Neutrophil (primary cell): Measurements from ENCODE around the gene FGGY.
A peak's percentile ranks its signal among the peaks of the same experiment; 100 is the strongest.
"Not testable (repeated sequence)": the region's sequence is repeated elsewhere in the genome, so short reads cannot be mapped to it uniquely, and the experiment has no call there.

ENCODE experiments used
- H3K27ac ChIP-seq: fragments of 200-600 bp; sonication (generic); 2 replicates; pipeline ENCODE4 v1.5.1; 2016; ENCODE audit warnings: mild to moderate bottlenecking, moderate library complexity
- H3K27me3 ChIP-seq: fragments of 200-600 bp; sonication (generic); 2 replicates; pipeline ENCODE4 v1.6.0; 2016; ENCODE audit warnings: mild to moderate bottlenecking
- H3K36me3 ChIP-seq: fragments of 200-600 bp; sonication (generic); 2 replicates; pipeline ENCODE4 v1.5.1; 2017
- H3K4me1 ChIP-seq, 2 experiments: fragments of 200-600 bp in 1 of 2; sonication (generic) in 1 of 2; 1 replicate in 1 of 2; 2 replicates in 1 of 2; pipeline versions ENCODE4 v1.5.1 to v1.6.1; 2013 to 2016; ENCODE audit warnings: low read depth in 1 of 2, low read length in 1 of 2, mild to moderate bottlenecking in 1 of 2, moderate library complexity in 1 of 2; ENCODE audit not compliant: control insufficient read depth in 1 of 2, insufficient read depth in 1 of 2
- H3K4me3 ChIP-seq, 2 experiments: fragments of 200-600 bp in 1 of 2; sonication (generic) in 1 of 2; 1 replicate in 1 of 2; 2 replicates in 1 of 2; pipeline ENCODE4 v1.5.1; 2013 to 2016; ENCODE audit warnings: low read depth in 1 of 2, low read length in 1 of 2, mild to moderate bottlenecking in 1 of 2, moderate library complexity in 1 of 2
- H3K9me3 ChIP-seq: fragments of 200-600 bp; sonication (generic); 2 replicates; pipeline ENCODE4 v1.5.1; 2016
- CTCF ChIP-seq: fragments of 200-600 bp; sonication (generic); IDR thresholded peaks from 2 replicates; pipeline ENCODE4 v1.5.1; 2016; ENCODE audit warnings: antibody characterized with exemption

FGGY gene

GRCh38 chr1:59296358-59297256, at the start of gene FGGY:
Gene FGGY, plus strand, starts transcription at chr1:59297094. Its CDS starts 24,456 bp downstream, at chr1:59321550.
- H3K27ac ChIP-seq: peak within 1 kb of the TSS; percentile 97
- H3K4me1 ChIP-seq: peaks cover 59 to 61% of the 10 kb centered on the region in 2 experiments
- no peaks in the 10 kb centered on the region for H3K36me3 ChIP-seq
- peak; percentile 60 for TF ChIP-seq CTCF
- no peaks in the 10 kb centered on the region for H3K9me3 ChIP-seq
- H3K4me3 ChIP-seq: peak within 1 kb of the TSS; percentile 68 to 79
- H3K27me3 ChIP-seq: no peaks in the 10 kb centered on the region

- no peaks in the 10 kb centered on the region for H3K4me1 ChIP-seq
- no peaks in the 10 kb centered on the region for H3K36me3 ChIP-seq
- TF ChIP-seq CTCF: no peak
- H3K4me3 ChIP-seq: no peak overlapping the region
- H3K9me3 ChIP-seq: no peaks in the 10 kb centered on the region
- H3K27ac ChIP-seq: no peak overlapping the region
- no peaks in the 10 kb centered on the region for H3K27me3 ChIP-seq
Observed at GRCh38 chr1:59248758-59249157, 48.1 kb upstream of the FGGY start.

GRCh38 chr1:59249396-59250137, 47.3 kb upstream of the FGGY start:
- H3K4me1 ChIP-seq: no peaks in the 10 kb centered on the region
- H3K36me3 ChIP-seq: no peaks in the 10 kb centered on the region
- H3K27ac ChIP-seq: no peak overlapping the region
- H3K4me3 ChIP-seq: no peak overlapping the region
- H3K27me3 ChIP-seq: no peaks in the 10 kb centered on the region
- H3K9me3 ChIP-seq: no peaks in the 10 kb centered on the region
- no peak for TF ChIP-seq CTCF

- H3K4me3 ChIP-seq, H3K36me3 ChIP-seq, H3K4me1 ChIP-seq, H3K27ac ChIP-seq, H3K9me3 ChIP-seq, H3K27me3 ChIP-seq: not testable (repeated sequence)
Observed at GRCh38 chr1:59251061-59251460, 45.8 kb upstream of the FGGY start.

GRCh38 chr1:59256429-59256828, 40.5 kb upstream of the FGGY start:
- H3K4me3 ChIP-seq, H3K36me3 ChIP-seq: not testable (repeated sequence)

GRCh38 chr1:59258412-59259032, 38.4 kb upstream of the FGGY start:
- Histone ChIP-seq H3K36me3 (no peaks in the 10 kb centered on the region), H3K27me3 (no peaks in the 10 kb centered on the region), H3K9me3 (no peaks in the 10 kb centered on the region), H3K4me3 (no peak overlapping the region), H3K27ac (no peak overlapping the region), H3K4me1 (no peaks in the 10 kb centered on the region)
- TF ChIP-seq CTCF: no peak

More at GRCh38 chr1:59256429-59256828, 40.5 kb upstream of the FGGY start:
- H3K27ac ChIP-seq, H3K9me3 ChIP-seq, H3K4me1 ChIP-seq, H3K27me3 ChIP-seq: not testable (repeated sequence)
